NOMO-1 treated with dmso at 0.1 percent for 144 hours (cell line): ENCODE measurements around the gene ADAMTS14.

Experiments
- DNase-seq: peaks from one replicate; lab custom pipeline; 2025; ENCODE audit not compliant: unreplicated experiment; lab: John Stamatoyannopoulos, UW

Gene ADAMTS14

DNA sequence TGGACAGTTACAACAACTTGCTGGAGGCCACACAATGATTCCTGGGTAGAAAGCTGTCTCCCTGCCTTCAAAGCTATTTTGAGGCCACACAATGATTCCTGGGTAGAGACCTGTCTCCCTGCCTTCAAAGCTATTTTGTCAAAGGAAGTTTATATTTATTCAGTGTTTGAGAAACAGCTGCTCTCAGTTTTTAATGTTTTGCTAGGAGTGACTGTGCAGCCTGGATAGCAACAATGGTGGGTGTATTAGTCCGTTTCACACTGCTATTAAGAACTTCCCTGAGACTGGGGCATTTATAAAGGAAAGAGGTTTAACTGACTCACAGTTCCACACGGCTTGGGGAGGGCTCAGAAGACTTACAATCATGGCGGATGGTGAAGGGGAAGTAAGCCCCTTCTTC is 139.6 kb downstream of the ADAMTS14 start:
- no peak for DNase-seq
